A673 (cell line): Measurements from ENCODE around the gene IFNG.

Experiments used
- CTCF ChIP-seq: fragments of 300-800, 200-600 bp; sonication (generic); conservative IDR thresholded peaks from 2 replicates; pipeline ENCODE4 v1.5.1; 2017; ENCODE audit warnings: low read depth, mild to moderate bottlenecking, antibody characterized with exemption, low read length, moderate library complexity, mixed read lengths
- EZH2 ChIP-seq: fragments of 200-600 bp; sonication (generic); IDR thresholded peaks from 2 replicates; pipeline ENCODE4 v1.6.1; 2017; ENCODE audit warnings: borderline replicate concordance, low read depth, mild to moderate bottlenecking, mixed read lengths, antibody characterized with exemption, low read length; ENCODE audit not compliant: poor library complexity, severe bottlenecking

DNA sequence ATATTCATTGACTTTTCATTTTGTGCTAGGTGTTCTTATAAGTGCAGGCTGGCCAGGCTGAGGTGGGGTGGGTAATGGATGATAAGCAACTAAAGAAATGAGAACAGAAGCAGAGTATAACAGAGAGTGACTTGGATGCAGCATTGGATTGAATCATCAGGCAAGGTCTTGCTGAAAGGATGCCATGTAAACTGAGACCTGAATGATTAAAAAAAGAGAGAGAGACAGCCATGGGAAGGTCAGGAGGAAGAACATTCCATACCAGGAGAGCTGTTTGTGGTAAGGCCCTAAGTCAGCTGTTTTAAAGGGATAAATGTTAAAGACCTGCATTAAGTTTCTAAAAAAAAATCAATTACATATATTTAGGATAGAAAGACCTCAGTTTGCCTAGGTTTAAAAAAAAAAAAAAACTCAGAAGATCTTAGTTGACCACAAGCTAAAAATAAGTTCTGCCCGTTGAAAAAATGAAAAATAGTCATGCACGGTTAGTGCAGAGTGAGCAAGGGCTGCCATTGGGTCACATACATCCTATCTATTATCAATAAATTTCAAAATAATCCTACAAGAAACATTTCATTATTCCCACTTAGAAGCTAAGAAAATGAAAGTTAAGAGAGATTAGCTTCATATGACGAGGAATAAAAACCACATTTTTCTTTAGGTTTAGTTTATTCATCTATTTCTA is 37.2 kb downstream of the IFNG start:
- no peak for TF ChIP-seq CTCF
- TF ChIP-seq EZH2, result no peak
